Testis (tissue), 3 donors: ENCODE measurements around the gene SLC12A6. TPM values are rescaled to one million over a fixed set of nuclear protein-coding genes. Genes with fewer than 3 reads are reported as not detected.

Experiments
- DNase-seq: peaks from one replicate; pipeline ENCODE4 v3.0.0-alpha.2; 2019
- H3K27ac ChIP-seq, 2 donors: fragments of 200-600 bp; sonication (generic); one replicate each; pipeline ENCODE4 v1.5.1; 2019
- H3K27me3 ChIP-seq: fragments of 200-600 bp; sonication (generic); one replicate; pipeline ENCODE4 v1.5.1; 2019
- H3K36me3 ChIP-seq: fragments of 200-600 bp; sonication (generic); one replicate; pipeline ENCODE4 v1.5.1; 2017; ENCODE audit warnings: low read depth; ENCODE audit errors: missing control alignments
- H3K4me1 ChIP-seq: fragments of 200-600 bp; sonication (generic); one replicate; pipeline ENCODE4 v1.5.1; 2019
- H3K4me3 ChIP-seq, 2 donors: fragments of 200-600 bp; sonication (generic); one replicate each; pipeline ENCODE4 v1.5.1; 2017 to 2019
- H3K9me3 ChIP-seq: fragments of 200-600 bp; sonication (generic); one replicate; pipeline ENCODE4 v1.5.1; 2017
- CTCF ChIP-seq, 3 experiments: fragments of 450-650 bp in 2 of 3; fragments of 200-600 bp in 1 of 3; sonication (generic) in 1 of 3; IDR thresholded peaks; one replicate each; pipeline ENCODE4 v1.5.1; 2016 to 2019; ENCODE audit warnings: antibody characterized with exemption in 3 of 3, mild to moderate bottlenecking in 2 of 3, moderate library complexity in 1 of 3
- POLR2A ChIP-seq: fragments of 450-650 bp; IDR thresholded peaks from one replicate; pipeline ENCODE4 v1.6.1; 2017; ENCODE audit warnings: antibody characterized with exemption, mild to moderate bottlenecking, moderate library complexity
- WGBS, 2 donors: methylation state at CpG; one replicate each; pipeline ENCODE4 v1.1.5; 2018; 5-methylcytosine and 5-hydroxymethylcytosine counted together
- intact Hi-C: fragments of 100-400 bp; cut with DNase I; formaldehyde crosslinking; loops from one replicate; pipeline ENCODE4 v1.15.1; 2023; ENCODE audit warnings: low total_unique reads
- polyA plus RNA-seq: library from polyadenylated mRNA; stranded (reverse); fragments of 350-450 nt; fragmentation: Illumina TruSeq; extraction: RNeasy Lipid Tissue Mini Kit (QIAGEN cat#74804); gene quantifications from one replicate; pipeline ENCODE4 v1.2.3, GENCODE V29; 2014; ENCODE audit warnings: low read depth, low replicate concordance; ENCODE audit not compliant: insufficient read depth
- total RNA-seq, 2 donors: library from RNA; depleted of rRNA; stranded (reverse); fragments of >200 nt; gene quantifications; one replicate each; pipeline ENCODE4 v1.2.3, GENCODE V29; 2016

Gene SLC12A6
- total and polyA plus RNA-seq, 3 donors from 2014 or later, result 72.8 to 106 (median 77.2) TPM

GRCh38 chr15:34216527-34217270 is 120.9 kb downstream of the SLC12A6 start:
- H3K27ac ChIP-seq, result no peak overlapping the region
- H3K27me3 ChIP-seq, result no peaks in the 10 kb centered on the region
- DNase-seq, result no peak
- H3K36me3 ChIP-seq, result no peaks in the 10 kb centered on the region
- H3K4me1 ChIP-seq, result no peaks in the 10 kb centered on the region
- no peak overlapping the region for H3K4me3 ChIP-seq
- TF ChIP-seq POLR2A (no peak), CTCF (IDR thresholded peaks at IDR 0.05) (no peak)
- H3K9me3 ChIP-seq, result no peaks in the 10 kb centered on the region
- intact Hi-C loops, result no loop called here

DNA sequence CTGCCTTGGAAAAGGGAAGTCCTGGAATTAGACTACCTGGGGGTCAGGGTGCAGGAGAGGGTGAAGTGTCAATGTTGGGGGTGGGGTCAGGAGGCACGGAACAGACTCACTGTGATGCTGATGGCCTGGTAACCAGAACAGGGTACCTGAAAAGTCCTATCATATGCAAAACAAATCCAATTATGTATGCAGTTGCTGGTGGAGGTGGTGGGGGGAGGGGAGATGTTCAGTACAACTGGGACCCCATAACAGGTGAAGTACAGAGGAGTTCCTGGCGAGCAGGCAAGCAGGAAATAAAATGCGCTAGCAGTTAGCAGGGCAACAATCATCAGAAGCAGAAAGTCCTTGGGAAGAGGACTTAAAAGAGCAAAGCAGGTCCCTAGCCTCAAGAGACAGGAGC is 123.4 kb downstream of the SLC12A6 start:
- H3K27me3 ChIP-seq, result no peaks in the 10 kb centered on the region
- no peak overlapping the region for H3K4me3 ChIP-seq
- no peaks in the 10 kb centered on the region for H3K36me3 ChIP-seq
- 71 to 75% methylated on average over 3 of the region's 3 CpGs for WGBS, 2 donors
- H3K27ac ChIP-seq, result no peak overlapping the region
- no peaks in the 10 kb centered on the region for H3K4me1 ChIP-seq
- no peaks in the 10 kb centered on the region for H3K9me3 ChIP-seq
- intact Hi-C loops, result no loop called here
- no peak for DNase-seq
- TF ChIP-seq POLR2A, result no peak
- TF ChIP-seq CTCF (IDR thresholded peaks at IDR 0.05), result no peak

DNA sequence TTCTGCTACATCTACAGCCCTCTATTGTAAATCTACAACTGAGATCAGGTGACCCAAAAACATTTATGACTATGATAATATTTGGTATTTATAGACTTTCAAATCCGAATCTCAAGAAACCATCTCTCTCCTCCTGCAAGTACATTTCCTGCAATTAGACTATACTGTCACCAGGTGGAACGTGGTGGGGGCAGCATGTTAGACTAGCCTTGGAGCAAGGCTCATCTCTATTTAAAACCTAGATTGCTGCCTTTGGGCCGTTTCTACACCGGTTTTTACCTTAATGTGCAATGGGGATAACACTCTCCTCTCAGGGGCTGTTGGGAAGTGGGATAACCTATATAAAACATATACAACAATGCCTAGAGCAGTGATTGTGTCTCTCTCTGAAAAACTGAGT is 123.9 kb downstream of the SLC12A6 start:
- no peaks in the 10 kb centered on the region for H3K9me3 ChIP-seq
- 35 to 42% methylated on average over 4 of the region's 4 CpGs for WGBS, 2 donors
- intact Hi-C loops, result no loop called here

GRCh38 chr15:34209421-34210282 is 127.9 kb downstream of the SLC12A6 start, which contains the start of gene KATNBL1:
Gene KATNBL1, minus strand, starts transcription at chr15:34210096. Its CDS starts 46,420 bp downstream, at chr15:34163676.
- Histone ChIP-seq H3K4me3 (peak within 1 kb of the TSS; percentile 72 to 79), H3K36me3 (no peaks in the 10 kb centered on the region), H3K27me3 (no peaks in the 10 kb centered on the region), H3K9me3 (no peaks in the 10 kb centered on the region), H3K4me1 (peaks cover 9% of the 10 kb centered on the region), H3K27ac (peak within 1 kb of the TSS; percentile 29 to 92)
- DNase-seq, result peak; percentile 97
- WGBS, 2 donors, result 0 to 1% methylated on average over 12 to 63 of the region's 81 CpGs
- intact Hi-C loops, result no loop called here
- peak; percentile 95 to 99 (median 96) for TF ChIP-seq CTCF (IDR thresholded peaks at IDR 0.05)
- TF ChIP-seq POLR2A, result peak; percentile 79

More for the DNA sequence above, 123.9 kb downstream of the SLC12A6 start:
- no peak overlapping the region for H3K4me3 ChIP-seq
- no peak overlapping the region for H3K27ac ChIP-seq
- TF ChIP-seq POLR2A, result no peak
- TF ChIP-seq CTCF (IDR thresholded peaks at IDR 0.05), result no peak
- peaks cover 2% of the 10 kb centered on the region for H3K4me1 ChIP-seq
- no peaks in the 10 kb centered on the region for H3K27me3 ChIP-seq
- no peak for DNase-seq
- H3K36me3 ChIP-seq, result no peaks in the 10 kb centered on the region
